GM18508 (cell line): ENCODE data around the gene WDR64.

ENCODE experiments used
- ATAC-seq: cut with Tn5 transposase; IDR thresholded peaks from one replicate; pipeline ENCODE4 v1.9.1; 2021; ENCODE audit warnings: moderate number of reproducible peaks; ENCODE audit not compliant: insufficient read depth, unreplicated experiment

WDR64 gene

DNA sequence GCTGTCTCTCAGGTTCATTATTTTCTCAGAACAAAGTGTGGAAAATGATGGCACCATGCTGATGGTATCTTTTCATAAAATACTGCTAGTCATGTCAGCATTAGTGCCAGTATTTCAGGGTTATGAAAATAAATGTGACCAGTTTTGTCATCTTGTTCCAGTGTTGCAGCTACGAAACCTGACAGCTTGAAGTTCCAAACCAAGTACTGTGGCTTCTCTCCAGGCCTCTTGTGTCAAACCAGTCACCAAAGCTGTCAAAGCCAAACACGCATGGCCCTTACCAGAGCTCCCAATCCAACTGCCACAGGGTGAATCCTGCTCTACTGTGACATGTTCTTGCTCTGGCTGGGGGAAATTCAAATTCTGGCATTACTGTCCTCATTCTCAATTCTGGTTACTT is 175.2 kb downstream of the WDR64 start:
- no peak for ATAC-seq

- ATAC-seq: no peak
Measured at GRCh38 chr1:241828463-241829021, 176.5 kb downstream of the WDR64 start.

DNA sequence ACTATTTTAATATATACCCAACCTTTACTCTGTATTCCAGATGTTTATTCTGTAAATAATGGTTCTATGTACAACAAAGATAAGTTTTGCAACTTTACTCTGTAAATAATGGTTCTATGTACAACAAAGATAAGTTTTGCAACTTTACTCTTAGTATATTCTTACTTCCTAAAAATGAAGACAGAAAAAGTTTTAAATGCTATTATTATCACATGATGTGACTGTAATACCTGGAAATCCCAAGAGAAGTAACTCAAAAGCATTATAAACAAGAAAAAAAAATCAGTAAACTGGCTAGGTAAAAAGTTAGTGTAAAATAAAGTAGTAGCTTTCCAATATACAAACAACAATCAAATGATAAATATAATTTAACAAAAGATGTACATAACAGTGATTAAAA is 177.4 kb downstream of the WDR64 start:
- ATAC-seq: no peak

DNA sequence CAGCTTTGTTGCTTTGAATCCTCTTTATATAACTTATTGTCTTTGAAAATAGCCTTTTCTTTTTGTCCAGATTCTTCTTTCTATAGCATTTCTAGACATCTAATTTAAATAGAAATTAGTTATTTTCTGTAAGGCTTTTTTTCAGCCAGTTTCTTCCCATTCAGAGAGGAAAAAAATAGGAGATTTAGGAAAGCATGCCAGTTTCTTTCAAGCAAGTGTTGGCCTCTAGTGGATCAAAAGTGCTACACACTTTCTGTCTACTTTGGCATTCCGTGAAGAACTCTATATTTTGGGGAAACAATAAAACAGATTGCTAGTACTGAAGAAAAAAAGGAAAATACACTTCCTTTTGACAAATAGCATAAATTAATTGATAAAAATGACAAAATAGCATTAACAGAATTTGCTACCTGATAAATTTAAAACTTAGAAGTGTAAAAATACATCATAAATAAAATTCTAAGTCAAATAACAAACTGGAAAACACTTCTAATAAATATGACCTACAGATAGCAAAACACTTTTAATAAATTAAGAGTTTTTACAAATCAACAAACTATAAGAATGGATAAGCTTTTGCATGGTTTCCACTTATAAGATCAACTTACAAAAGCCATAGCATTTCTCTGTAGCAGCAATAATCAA is 182.8 kb downstream of the WDR64 start:
- no peak for ATAC-seq

GRCh38 chr1:241836941-241837340 is 184.9 kb downstream of the WDR64 start:
- no peak for ATAC-seq

GRCh38 chr1:241837416-241837815 is 185.3 kb downstream of the WDR64 start:
- no peak for ATAC-seq

GRCh38 chr1:241837901-241838300 is 185.8 kb downstream of the WDR64 start:
- no peak for ATAC-seq

DNA sequence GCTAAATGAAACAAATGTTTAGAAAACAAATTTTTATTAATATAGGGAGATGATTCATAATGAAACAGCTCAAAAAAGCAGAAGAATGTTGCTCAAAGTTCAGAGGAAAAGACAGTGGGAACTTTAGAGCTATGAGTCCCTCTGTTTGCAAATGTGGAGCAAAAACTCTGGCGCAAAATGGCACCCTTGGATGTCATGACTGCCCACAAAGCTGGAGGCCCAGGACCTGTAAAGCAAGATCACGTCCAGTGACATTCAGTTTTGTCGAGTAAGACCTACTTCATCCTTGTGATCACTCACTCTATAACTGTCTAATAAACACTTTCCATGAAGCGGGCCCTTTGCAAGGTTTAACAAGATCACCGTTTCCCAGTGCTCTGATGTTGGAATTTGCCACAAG is 186.8 kb downstream of the WDR64 start:
- no peak for ATAC-seq

DNA sequence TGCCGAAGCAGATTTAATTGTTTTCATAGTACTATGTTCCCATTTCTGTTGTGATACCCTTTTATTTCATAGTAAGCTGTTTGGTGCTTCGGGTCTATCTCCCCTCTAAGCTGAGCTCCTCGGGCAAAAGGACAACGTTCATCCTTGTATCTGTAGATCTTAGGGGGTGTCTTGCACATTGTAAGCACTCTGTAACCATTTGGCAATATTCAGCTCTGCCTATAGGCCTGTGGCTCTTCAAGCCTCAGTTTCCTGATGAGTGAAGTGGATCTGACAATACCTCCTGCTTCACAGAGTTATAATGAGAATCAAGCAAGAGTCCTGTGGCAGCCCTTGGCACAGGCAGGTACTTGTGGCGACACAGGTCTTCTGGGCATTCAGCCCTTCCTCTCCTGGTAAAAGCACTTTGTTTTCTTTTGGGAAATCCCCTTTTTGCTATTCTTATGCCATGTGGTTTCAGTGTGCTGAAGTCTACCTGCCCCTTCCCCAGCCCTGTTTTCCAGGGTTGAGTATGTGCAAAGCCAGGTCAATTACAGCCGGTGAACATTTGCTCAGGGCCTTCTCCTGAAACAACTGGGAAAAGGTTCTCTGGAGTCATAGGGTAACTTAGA is 187.4 kb downstream of the WDR64 start:
- ATAC-seq: no peak

DNA sequence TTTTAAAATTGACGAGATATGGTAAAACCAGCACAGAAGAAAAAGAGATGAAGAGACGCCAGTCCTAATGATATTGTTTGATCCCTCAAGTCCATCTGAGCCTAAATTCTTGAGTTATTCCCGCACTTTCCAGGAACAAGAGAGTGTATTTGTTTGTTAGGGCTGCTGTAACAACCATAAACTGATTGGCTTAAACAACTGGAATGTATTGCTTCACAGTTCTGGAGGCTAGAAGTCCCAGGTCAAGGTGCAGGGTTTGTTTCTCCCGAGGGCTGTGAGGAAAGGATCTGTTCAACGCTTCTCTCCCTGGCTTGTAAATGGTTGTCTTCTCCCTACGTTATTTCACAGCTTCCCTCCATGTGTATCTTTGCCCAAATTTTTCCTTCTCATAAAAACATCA is 188.1 kb downstream of the WDR64 start:
- no peak for ATAC-seq

GRCh38 chr1:241841691-241842090 is 189.6 kb downstream of the WDR64 start:
- no peak for ATAC-seq

GRCh38 chr1:241842565-241842964 is 190.5 kb downstream of the WDR64 start:
- no peak for ATAC-seq

DNA sequence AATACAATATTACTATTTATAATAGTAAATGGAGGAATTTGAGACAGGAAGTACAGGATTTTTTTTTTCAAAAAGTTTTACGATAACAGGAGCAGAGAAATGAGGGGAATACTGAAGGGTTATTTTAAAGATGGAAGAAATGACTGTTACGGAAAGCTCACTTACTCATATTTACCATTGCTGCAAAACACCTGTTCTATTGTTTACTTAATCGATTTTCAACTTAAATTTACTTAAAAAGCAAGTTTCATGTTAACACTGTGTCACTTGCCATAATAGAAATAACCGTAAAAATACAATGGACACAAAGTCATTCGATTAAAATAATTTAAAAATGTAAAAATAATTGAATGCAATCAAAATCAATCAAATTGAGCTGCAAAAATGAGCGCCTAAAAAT is 192.5 kb downstream of the WDR64 start:
- ATAC-seq: no peak

DNA sequence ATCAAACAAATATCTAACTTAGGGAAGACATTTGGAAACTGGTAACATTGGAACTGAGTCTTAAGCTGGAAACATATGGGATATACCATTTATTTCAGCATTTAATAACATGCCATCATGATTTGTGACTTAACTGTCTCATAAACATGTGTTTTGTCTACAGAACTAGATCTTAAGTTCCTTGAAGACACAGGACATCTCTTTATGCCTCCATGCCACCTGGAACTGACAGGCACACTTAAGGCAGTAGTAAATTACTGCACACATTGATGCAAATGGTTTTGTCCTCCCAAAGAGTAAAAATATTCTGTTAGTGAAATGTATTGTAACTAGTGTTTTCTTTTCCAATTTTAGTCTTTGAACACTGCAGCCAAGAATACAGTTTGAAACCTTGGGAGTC is 194.3 kb downstream of the WDR64 start:
- ATAC-seq: no peak

DNA sequence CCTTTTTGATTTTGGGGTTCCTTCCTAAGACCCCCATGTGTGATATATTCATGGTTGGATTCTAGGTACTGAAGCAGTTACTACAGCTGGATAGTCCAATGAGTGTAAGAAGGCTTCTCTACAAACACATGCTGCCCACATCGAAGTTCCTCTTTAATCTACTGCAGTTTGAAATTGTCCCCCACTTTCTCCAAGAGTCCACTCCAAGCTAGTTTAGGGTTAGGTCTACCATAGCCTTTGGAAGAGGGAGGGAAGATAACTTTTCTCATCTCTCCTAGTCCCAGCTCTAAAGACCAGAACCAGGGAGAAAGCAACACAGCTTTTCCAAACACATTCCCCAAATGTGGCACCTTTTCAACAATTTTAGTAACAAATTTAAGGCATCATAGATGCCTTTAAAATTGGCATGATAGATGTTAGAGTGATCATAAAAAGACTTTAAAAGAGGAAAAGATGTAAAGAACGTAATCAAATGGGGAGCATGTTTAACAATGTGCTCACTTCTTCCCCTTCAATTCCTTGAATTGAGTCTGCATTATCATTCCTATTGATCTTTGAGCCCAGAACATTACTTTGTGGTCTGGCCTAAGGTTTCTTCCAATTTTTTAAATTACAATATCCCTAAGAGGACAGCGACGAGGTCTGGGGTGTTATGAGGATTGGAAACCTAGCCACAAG is 194.9 kb downstream of the WDR64 start:
- no peak for ATAC-seq

GRCh38 chr1:241847540-241847795 is 195.4 kb downstream of the WDR64 start:
- ATAC-seq: no peak

DNA sequence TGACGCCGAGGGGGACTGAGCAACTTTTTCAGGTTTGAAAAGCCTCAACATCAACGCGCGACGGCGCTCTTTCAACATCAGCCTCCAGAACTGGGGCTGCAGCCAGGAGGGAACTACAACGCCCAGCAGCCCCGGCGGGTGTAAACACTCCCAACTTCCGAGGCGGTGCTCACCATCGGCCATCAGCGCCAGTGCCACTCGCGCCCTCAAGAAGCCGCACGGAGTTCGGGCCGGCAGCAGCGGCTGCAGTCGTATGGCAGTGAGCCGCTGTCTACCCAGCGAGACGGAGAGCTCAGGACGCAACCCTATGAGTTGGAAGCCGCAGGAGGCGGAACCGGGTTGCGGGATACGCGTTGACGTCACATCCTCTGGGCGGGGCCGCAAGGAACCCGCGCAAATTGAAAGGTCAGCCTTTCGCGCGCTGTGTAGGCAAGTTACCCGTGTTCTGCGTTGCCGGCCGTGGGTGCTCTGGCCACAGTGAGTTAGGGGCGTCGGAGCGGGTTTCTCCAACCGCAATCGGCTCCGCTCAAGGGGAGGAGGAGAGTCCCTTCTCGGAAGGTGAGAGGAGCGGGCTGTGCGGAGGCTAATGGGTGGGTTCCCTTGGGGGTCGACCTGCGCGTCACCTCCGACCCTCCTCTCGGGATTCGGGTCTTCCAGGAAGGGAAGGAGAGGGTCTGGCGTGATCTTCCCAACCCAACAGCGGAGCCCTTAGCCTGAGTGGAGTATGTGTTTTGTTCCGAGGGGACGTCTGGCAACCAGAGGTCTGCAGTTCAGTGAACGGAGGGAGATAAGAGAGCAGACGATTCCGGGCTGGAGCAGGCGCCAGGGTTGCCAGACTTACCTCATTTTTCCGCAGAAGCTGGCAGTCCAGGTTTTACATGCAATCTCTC is 196.0 kb downstream of the WDR64 start, which contains the start of gene EXO1:
Gene EXO1 (plus strand): TSS at position 409 of the 890 bp plus-strand sequence. CDS start 2,222 bp downstream, outside the sequence.
- ATAC-seq: peak; percentile 96

DNA sequence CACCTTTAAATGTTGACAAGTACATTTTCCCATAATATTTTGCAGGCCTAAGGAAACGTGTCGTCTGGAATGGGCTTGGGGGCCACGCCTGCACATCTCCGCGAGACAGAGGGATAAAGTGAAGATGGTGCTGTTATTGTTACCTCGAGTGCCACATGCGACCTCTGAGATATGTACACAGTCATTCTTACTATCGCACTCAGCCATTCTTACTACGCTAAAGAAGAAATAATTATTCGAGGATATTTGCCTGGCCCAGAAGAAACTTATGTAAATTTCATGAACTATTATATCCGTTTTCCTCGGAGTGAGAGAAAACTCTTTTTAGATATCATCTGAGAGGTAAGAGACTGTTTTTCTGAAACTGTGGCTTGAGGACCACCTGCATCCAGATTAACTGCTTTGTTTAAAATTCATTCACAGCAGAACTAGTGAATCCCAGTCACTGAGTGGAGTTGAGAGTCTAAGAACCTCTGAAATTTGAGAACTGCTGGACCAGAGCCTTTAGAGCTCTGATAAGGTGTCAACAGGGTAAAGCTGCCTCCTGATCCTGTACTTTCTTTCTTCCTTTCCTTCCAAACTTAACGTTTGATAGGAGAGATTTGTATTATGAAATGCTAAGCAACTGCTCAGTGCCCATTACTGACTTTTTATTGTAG is 196.7 kb downstream of the WDR64 start:
- ATAC-seq: no peak

DNA sequence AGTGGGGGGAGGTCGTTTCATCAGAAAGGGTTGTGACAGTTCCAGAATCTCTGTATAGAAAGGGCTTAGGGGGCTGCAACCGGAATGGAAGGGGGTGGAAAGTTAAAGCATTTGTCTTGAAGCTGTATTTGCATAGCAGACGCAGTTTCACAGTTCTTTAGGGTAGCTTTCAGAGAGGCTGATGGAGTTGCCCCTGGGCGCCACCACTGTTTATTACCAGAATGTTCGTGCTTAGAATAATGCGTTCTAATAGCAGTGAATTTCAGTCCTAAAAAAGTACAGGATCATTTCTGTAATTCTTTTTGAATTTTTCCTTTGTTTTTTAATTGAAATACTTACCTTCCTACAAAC is 197.2 kb downstream of the WDR64 start:
- no peak for ATAC-seq
